Colonic mucosa (tissue), 4 donors: ENCODE results near the gene SMU1. TPM values are rescaled to one million over a fixed set of nuclear protein-coding genes. Genes with fewer than 3 reads are reported as not detected.

Source experiments
- DNase-seq: peaks from one replicate; pipeline ENCODE4 v3.0.0-alpha.2; 2020
- H3K27ac ChIP-seq: fragments of 200-600 bp; one replicate; pipeline ENCODE4 v1.8.0; 2021
- H3K27me3 ChIP-seq: fragments of 200-600 bp; one replicate; pipeline ENCODE4 v1.8.0; 2021
- H3K36me3 ChIP-seq: fragments of 200-600 bp; one replicate; pipeline ENCODE4 v1.8.0; 2021
- H3K4me1 ChIP-seq: fragments of 200-600 bp; one replicate; pipeline ENCODE4 v1.8.0; 2021; ENCODE audit warnings: mild to moderate bottlenecking
- H3K4me3 ChIP-seq: fragments of 200-600 bp; one replicate; pipeline ENCODE4 v1.8.0; 2021
- H3K9ac ChIP-seq, 2 donors: one replicate each; pipeline ENCODE4 v1.7.0; 2013; ENCODE audit warnings: control low read depth in 2 of 2, low read depth in 2 of 2, low read length in 2 of 2
- H3K9me3 ChIP-seq: fragments of 200-600 bp; one replicate; pipeline ENCODE4 v1.8.0; 2021
- CTCF ChIP-seq: fragments of 200-600 bp; IDR thresholded peaks from one replicate; pipeline ENCODE4 v1.8.0; 2022; ENCODE audit warnings: antibody characterized with exemption, mild to moderate bottlenecking
- intact Hi-C: fragments of 100-400 bp; cut with DNase I; formaldehyde crosslinking; loops from one replicate; pipeline ENCODE4 v1.14.1; 2022
- total RNA-seq, 2 donors: library from RNA; stranded (reverse); fragmentation: NEBNext Ultra II Directional in 1 of 2; extraction: Animal tissue kit (Norgen Biotek cat#: 25700) in 1 of 2; gene quantifications; one replicate each; pipeline ENCODE4 v1.2.1, GENCODE V29; 2021
- donor health status: healthy.
- donor health status: DM: no; HTN: no; CAD: no.
- donor health status: DM: no; HTN: no; CAD: no.

The SMU1 gene
- total RNA-seq, 2 donors from 2014 or later: 17.4 to 18.7 TPM

GRCh38 chr9:33113799-33114547 lies 37.5 kb upstream of the SMU1 start:
- peaks cover 6% of the 10 kb centered on the region for H3K36me3 ChIP-seq
- intact Hi-C loops: no loop called here
- H3K9me3 ChIP-seq: no peaks in the 10 kb centered on the region
- no peak overlapping the region for H3K9ac ChIP-seq
- no peak overlapping the region for H3K4me3 ChIP-seq
- no peak for TF ChIP-seq CTCF
- no peaks in the 10 kb centered on the region for H3K4me1 ChIP-seq
- H3K27ac ChIP-seq: no peak overlapping the region
- DNase-seq: no peak
- no peaks in the 10 kb centered on the region for H3K27me3 ChIP-seq

DNA sequence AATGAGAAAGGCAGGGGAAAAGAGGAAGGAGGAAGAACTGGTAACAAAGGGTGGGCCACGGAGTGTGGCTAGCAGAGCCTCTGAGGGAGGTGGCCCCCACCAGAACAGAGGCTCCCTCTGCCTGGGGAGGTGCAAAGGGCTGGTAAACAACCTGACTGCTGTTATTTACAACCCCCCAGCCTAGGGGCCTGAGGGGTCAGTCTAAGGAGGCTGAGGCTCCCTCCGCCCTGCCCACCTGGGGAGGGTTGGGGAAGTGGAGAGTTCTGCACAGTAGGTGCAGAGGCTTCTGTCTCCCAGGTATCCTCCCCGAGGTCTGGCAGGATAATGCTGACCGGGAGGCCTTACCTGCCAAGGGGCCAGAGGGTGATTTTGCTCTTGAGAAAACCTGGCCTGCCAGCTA lies 35.6 kb upstream of the SMU1 start:
- Histone ChIP-seq H3K27me3 (no peaks in the 10 kb centered on the region), H3K4me3 (no peak overlapping the region), H3K9ac (no peak overlapping the region), H3K9me3 (no peaks in the 10 kb centered on the region), H3K4me1 (no peaks in the 10 kb centered on the region), H3K27ac (no peak overlapping the region), H3K36me3 (peaks cover 6% of the 10 kb centered on the region)
- no peak for DNase-seq
- no peak for TF ChIP-seq CTCF
- intact Hi-C loops: no loop called here

- H3K4me1 ChIP-seq: no peaks in the 10 kb centered on the region
- H3K36me3 ChIP-seq: peaks cover 6% of the 10 kb centered on the region
- no peak overlapping the region for H3K27ac ChIP-seq
- intact Hi-C loops: no loop called here
- H3K9me3 ChIP-seq: no peaks in the 10 kb centered on the region
- no peak for TF ChIP-seq CTCF
- no peak for DNase-seq
- H3K9ac ChIP-seq: no peak overlapping the region
- no peaks in the 10 kb centered on the region for H3K27me3 ChIP-seq
- no peak overlapping the region for H3K4me3 ChIP-seq
These were observed 35.2 kb upstream of the SMU1 start for GRCh38 chr9:33111631-33112030.

GRCh38 chr9:33110686-33111085 lies 34.2 kb upstream of the SMU1 start:
- intact Hi-C loops: no loop called here
- H3K36me3 ChIP-seq: peaks cover 6% of the 10 kb centered on the region

DNA sequence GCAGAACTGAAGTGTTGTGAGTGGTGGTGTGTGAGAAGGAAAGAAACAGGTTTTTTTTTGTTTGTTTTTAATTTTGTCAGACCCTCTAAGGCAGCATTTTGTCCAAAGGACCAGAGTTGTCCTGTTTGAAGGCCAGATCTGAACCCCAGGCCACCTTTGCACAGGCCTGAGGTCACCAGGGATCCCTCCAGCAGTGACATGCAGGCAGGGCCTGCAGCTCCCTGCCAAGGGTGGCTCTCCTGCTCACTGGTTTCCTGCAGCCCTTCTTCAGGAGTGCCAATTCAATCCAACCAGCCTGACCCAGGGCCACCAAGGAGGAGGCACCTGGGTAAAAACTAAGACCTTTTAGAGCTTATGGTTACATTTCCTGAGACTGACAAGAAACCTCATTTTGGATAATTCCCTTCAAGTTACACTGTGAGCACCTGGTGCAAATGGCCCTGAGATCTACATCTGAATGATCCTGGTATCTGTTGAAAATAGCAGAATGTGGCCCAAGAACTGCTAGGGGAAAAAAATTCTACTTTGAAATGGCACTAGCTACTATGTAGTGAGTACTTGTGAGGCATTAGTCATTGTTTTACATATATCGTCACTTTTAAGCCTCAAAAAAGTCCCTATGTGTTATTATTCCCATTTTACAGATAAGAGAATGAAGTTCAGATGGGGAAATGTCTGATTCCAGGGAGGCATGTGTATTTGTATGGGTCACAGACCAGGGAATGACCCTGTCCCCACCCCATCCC lies 33.5 kb upstream of the SMU1 start:
- Histone ChIP-seq H3K27me3 (no peaks in the 10 kb centered on the region), H3K9me3 (no peaks in the 10 kb centered on the region), H3K4me3 (no peak overlapping the region), H3K27ac (no peak overlapping the region), H3K4me1 (no peaks in the 10 kb centered on the region), H3K36me3 (peaks cover 6% of the 10 kb centered on the region), H3K9ac (no peak overlapping the region)
- no peak for TF ChIP-seq CTCF
- no peak for DNase-seq
- intact Hi-C loops: no loop called here

More at GRCh38 chr9:33110686-33111085, 34.2 kb upstream of the SMU1 start:
- H3K27ac ChIP-seq: no peak overlapping the region
- no peak overlapping the region for H3K9ac ChIP-seq
- no peaks in the 10 kb centered on the region for H3K9me3 ChIP-seq
- no peak for DNase-seq
- TF ChIP-seq CTCF: no peak
- no peaks in the 10 kb centered on the region for H3K4me1 ChIP-seq
- H3K27me3 ChIP-seq: no peaks in the 10 kb centered on the region
- no peak overlapping the region for H3K4me3 ChIP-seq
